ENCODE data around the gene THSD4. TPM values are rescaled to one million over a fixed set of nuclear protein-coding genes. Genes with fewer than 3 reads are reported as not detected.

THSD4 gene
- total RNA-seq, 2 experiments from 2014 or later = not detected

- ATAC-seq = no peak
- Mint-ChIP-seq H3K4me3 (no peak overlapping the region), H3K9me3 (no peaks in the 10 kb centered on the region), H3K36me3 (ENCODE audit: low read depth) (no peaks in the 10 kb centered on the region), H3K27me3 (peaks cover 2% of the 10 kb centered on the region), H3K4me1 (ENCODE audit: low read depth) (no peaks in the 10 kb centered on the region), H3K27ac (no peak overlapping the region)
- DNase-seq = no peak
- intact Hi-C loops (cut with micrococcal nuclease) = no loop called here
- ChIA-PET CTCF (no interaction called here), POLR2A (no interaction called here)
- no peak for TF ChIP-seq CTCF (IDR thresholded peaks at IDR 0.05)
Measured at GRCh38 chr15:71198846-71199245, 83.6 kb downstream of the THSD4 start.

- TF ChIP-seq CTCF (IDR thresholded peaks at IDR 0.05) = no peak
- no peak for ATAC-seq
- no peaks in the 10 kb centered on the region for H3K9me3 Mint-ChIP-seq
- H3K27me3 Mint-ChIP-seq = peaks cover 2% of the 10 kb centered on the region
- intact Hi-C loops (cut with micrococcal nuclease) = no loop called here
- H3K36me3 Mint-ChIP-seq (ENCODE audit: low read depth) = no peaks in the 10 kb centered on the region
- H3K4me1 Mint-ChIP-seq (ENCODE audit: low read depth) = no peaks in the 10 kb centered on the region
- H3K4me3 Mint-ChIP-seq = no peak overlapping the region
- DNase-seq = no peak
- no peak overlapping the region for H3K27ac Mint-ChIP-seq
- POLR2A ChIA-PET = no interaction called here
- CTCF ChIA-PET = no interaction called here
Measured at GRCh38 chr15:71199384-71200351, 84.4 kb downstream of the THSD4 start.

- no peak for ATAC-seq
- TF ChIP-seq CTCF (IDR thresholded peaks at IDR 0.05) = no peak
- H3K4me1 Mint-ChIP-seq (ENCODE audit: low read depth) = no peaks in the 10 kb centered on the region
- CTCF ChIA-PET = no interaction called here
- H3K36me3 Mint-ChIP-seq (ENCODE audit: low read depth) = no peaks in the 10 kb centered on the region
- intact Hi-C loops (cut with micrococcal nuclease) = no loop called here
- no peak overlapping the region for H3K27ac Mint-ChIP-seq
- H3K4me3 Mint-ChIP-seq = no peak overlapping the region
- POLR2A ChIA-PET = interaction anchor here (0.9 kb wide), 1 partner anchor 127 kb away, joined by 3 read pairs; no protein-coding TSS in a partner anchor
- no peak for DNase-seq
- no peaks in the 10 kb centered on the region for H3K27me3 Mint-ChIP-seq
- H3K9me3 Mint-ChIP-seq = no peaks in the 10 kb centered on the region
Measured at GRCh38 chr15:71201477-71201876, 86.2 kb downstream of the THSD4 start.

GRCh38 chr15:71202712-71203111 lies 87.4 kb downstream of the THSD4 start:
- no peak for DNase-seq
- Mint-ChIP-seq H3K4me1 (ENCODE audit: low read depth) (no peaks in the 10 kb centered on the region), H3K36me3 (ENCODE audit: low read depth) (no peaks in the 10 kb centered on the region), H3K27me3 (no peaks in the 10 kb centered on the region), H3K9me3 (no peaks in the 10 kb centered on the region), H3K4me3 (no peak overlapping the region), H3K27ac (no peak overlapping the region)
- TF ChIP-seq CTCF (IDR thresholded peaks at IDR 0.05) = no peak
- ChIA-PET CTCF (no interaction called here), POLR2A (interaction anchor here (0.7 kb wide), 1 partner anchor 177 kb away, joined by 4 read pairs; no protein-coding TSS in a partner anchor)
- intact Hi-C loops (cut with micrococcal nuclease) = no loop called here
- ATAC-seq = no peak

Measured in activated CD8-positive, alpha-beta T cell treated with anti-CD3 and anti-CD28 coated beads for 36 hours (primary cell).